B cell (primary cell): ENCODE results near the gene TMEM45A. TPM values are rescaled to one million over a fixed set of nuclear protein-coding genes. Genes with fewer than 3 reads are reported as not detected.

Source experiments
- ATAC-seq: fragments of 200-7000 bp; cut with Tn5 transposase; one replicate; pipeline ENCODE4 v1.10.0; 2021; ENCODE audit warnings: low read depth, mild to moderate bottlenecking, moderate number of reproducible peaks, moderate library complexity
- CTCF ChIA-PET: fragments of 350-600 bp; sonication (Branson Sonifier 250); formaldehyde crosslinking; loops from one replicate; lab custom pipeline; 2021; ENCODE audit warnings: antibody characterized with exemption, inconsistent platforms; lab: Charles Lee
- POLR2A ChIA-PET: fragments of 350-600 bp; sonication (Branson Sonifier 250); formaldehyde crosslinking; loops from one replicate; lab custom pipeline; 2021; ENCODE audit warnings: antibody characterized with exemption; lab: Charles Lee
- DNase-seq: peaks from one replicate; pipeline ENCODE4 v3.0.0; 2013
- H2AFZ ChIP-seq: 2 replicates; pipeline ENCODE4 v1.6.1; 2012; ENCODE audit warnings: mild to moderate bottlenecking, low read depth, low read length; ENCODE audit not compliant: insufficient read depth, poor library complexity, severe bottlenecking
- H3K27ac ChIP-seq, 2 donors: 1 replicate in 1 of 2; 2 replicates in 1 of 2; pipeline ENCODE4 v1.5.1; 2012 to 2013; ENCODE audit warnings: low read length in 2 of 2, mild to moderate bottlenecking in 2 of 2, moderate library complexity in 1 of 2
- H3K27me3 ChIP-seq, 4 experiments: fragments of 200-600 bp in 1 of 4; sonication (generic) in 1 of 4; replicated peaks in 1 of 4; 1 replicate in 2 of 4; 2 replicates in 2 of 4; pipeline versions ENCODE4 v1.6.1 to v1.7.0; 2013 to 2016; ENCODE audit warnings: low read length in 3 of 4, mild to moderate bottlenecking in 2 of 4, mixed read lengths in 1 of 4, moderate library complexity in 1 of 4; ENCODE audit not compliant: insufficient read depth in 4 of 4, control insufficient read depth in 3 of 4; ENCODE audit errors: control extremely low read depth in 1 of 4
- H3K36me3 ChIP-seq, 2 experiments: replicated peaks in 1 of 2; 1 replicate in 1 of 2; 2 replicates in 1 of 2; pipeline versions ENCODE4 v1.6.1 to v1.7.1; 2013; ENCODE audit warnings: low read length in 1 of 2; ENCODE audit not compliant: insufficient read depth in 2 of 2, control insufficient read depth in 1 of 2; ENCODE audit errors: control extremely low read depth in 1 of 2, extremely low read depth in 1 of 2
- H3K4me1 ChIP-seq, 2 donors: fragments of 200-600 bp in 1 of 2; sonication (generic) in 1 of 2; 1 replicate in 1 of 2; 2 replicates in 1 of 2; pipeline versions ENCODE4 v1.5.1 to v1.6.1; 2013 to 2017; ENCODE audit warnings: low read length in 2 of 2; ENCODE audit not compliant: control insufficient read depth in 2 of 2, insufficient read depth in 2 of 2
- H3K4me2 ChIP-seq: replicated peaks from 2 replicates; pipeline ENCODE3; 2012; ENCODE audit warnings: mild to moderate bottlenecking, low read depth, low read length; ENCODE audit not compliant: poor library complexity, severe bottlenecking
- H3K4me3 ChIP-seq, 5 experiments: fragments of 200-600 bp in 1 of 5; sonication (generic) in 1 of 5; 1 replicate in 3 of 5; 2 replicates in 2 of 5; pipeline versions ENCODE4 v1.5.1 to v1.7.0; 2011 to 2016; ENCODE audit warnings: low read length in 4 of 5, mild to moderate bottlenecking in 4 of 5, low read depth in 2 of 5, control low read depth in 1 of 5, moderate library complexity in 1 of 5; ENCODE audit not compliant: insufficient read depth in 1 of 5; ENCODE audit errors: control extremely low read depth in 1 of 5, extremely low read depth in 1 of 5
- H3K79me2 ChIP-seq: fragments of 200-600 bp; sonication (generic); one replicate; pipeline ENCODE4 v1.6.0; 2016; ENCODE audit warnings: low read length; ENCODE audit not compliant: control insufficient read depth, insufficient read depth
- H3K9ac ChIP-seq: fragments of 200-600 bp; sonication (generic); 2 replicates; pipeline ENCODE4 v1.6.1; 2017; ENCODE audit warnings: mild to moderate bottlenecking, low read length, moderate library complexity
- H3K9me3 ChIP-seq, 3 donors: one replicate each; pipeline versions ENCODE4 v1.6.1 to v1.7.1; 2013; ENCODE audit warnings: low read length in 2 of 3; ENCODE audit not compliant: control insufficient read depth in 2 of 3, insufficient read depth in 1 of 3; ENCODE audit errors: control extremely low read depth in 1 of 3
- H4K20me1 ChIP-seq: 2 replicates; pipeline ENCODE4 v1.6.0; 2012; ENCODE audit warnings: mild to moderate bottlenecking, low read length; ENCODE audit not compliant: insufficient read depth, control insufficient read depth, poor library complexity, severe bottlenecking
- H3K27ac Mint-ChIP-seq: one replicate; pipeline ENCODE4 v1.8.0; 2021; ENCODE audit warnings: mixed read lengths
- H3K27me3 Mint-ChIP-seq: one replicate; pipeline ENCODE4 v1.8.0; 2021; ENCODE audit warnings: mixed read lengths
- H3K4me1 Mint-ChIP-seq: one replicate; pipeline ENCODE4 v1.8.0; 2021; ENCODE audit warnings: mixed read lengths
- H3K4me3 Mint-ChIP-seq: one replicate; pipeline ENCODE4 v1.8.0; 2021; ENCODE audit warnings: mixed read lengths
- H3K9me3 Mint-ChIP-seq: one replicate; pipeline ENCODE4 v1.8.0; 2022; ENCODE audit warnings: mixed read lengths; ENCODE audit not compliant: insufficient read depth
- CTCF ChIP-seq: fragments of 200-600 bp; IDR thresholded peaks from one replicate; pipeline ENCODE4 v1.8.0; 2022; ENCODE audit warnings: antibody characterized with exemption, mild to moderate bottlenecking
- EZH2 ChIP-seq: IDR thresholded peaks from 2 replicates; pipeline ENCODE4 v1.6.1; 2012; ENCODE audit warnings: borderline replicate concordance, low read depth, mild to moderate bottlenecking, moderate library complexity, low read length; ENCODE audit not compliant: insufficient read depth, poor library complexity, severe bottlenecking
- WGBS: methylation state at CpG from one replicate; pipeline ENCODE4 v1.1.5; 2013; ENCODE audit warnings: missing lambda C conversion rate; ENCODE audit not compliant: insufficient coverage; 5-methylcytosine and 5-hydroxymethylcytosine counted together
- intact Hi-C: fragments of 100-400 bp; cut with micrococcal nuclease; formaldehyde crosslinking; loops from one replicate; pipeline ENCODE4 v1.10.0; 2022
- polyA plus RNA-seq: library from polyadenylated mRNA; depleted of rRNA; stranded (reverse); fragments of >200 nt; gene quantifications from 2 replicates; pipeline ENCODE4 v1.2.3, GENCODE V29; 2012
- total RNA-seq, 2 donors: library from RNA; stranded (reverse); fragments of 120-200 nt in 1 of 2; gene quantifications; 1 replicate in 1 of 2; 2 replicates in 1 of 2; pipeline versions ENCODE4 v1.2.3 to v1.2.4, GENCODE V29; 2013 to 2022

Gene TMEM45A
- total and polyA plus RNA-seq, 2 donors (not counting 1 experiment from before 2014, with no cell fraction given): 0.20 TPM; not detected in 1

DNA sequence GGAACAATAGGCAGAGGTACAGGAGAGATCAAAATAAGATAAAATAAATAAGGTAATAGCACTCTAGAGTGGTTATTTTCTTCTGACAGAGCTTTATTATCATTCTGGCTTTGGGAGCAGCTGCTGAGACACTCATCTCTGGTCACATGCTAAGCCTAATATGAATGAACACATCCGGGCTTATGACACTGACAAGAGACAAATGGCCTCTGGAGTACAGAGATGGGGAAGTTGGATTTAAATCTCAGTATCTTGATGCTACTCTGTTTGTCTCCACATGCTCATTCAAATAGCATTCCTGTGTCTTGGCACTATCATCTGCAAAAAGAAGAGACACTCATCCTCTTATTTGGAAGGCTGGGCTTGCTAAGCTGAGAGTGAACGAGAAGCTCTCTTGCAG lies 55.6 kb downstream of the TMEM45A start:
- Mint-ChIP-seq H3K9me3 (no peaks in the 10 kb centered on the region), H3K4me1 (no peaks in the 10 kb centered on the region), H3K4me3 (no peak overlapping the region), H3K27ac (no peak overlapping the region), H3K27me3 (peaks cover 26% of the 10 kb centered on the region)
- CTCF ChIA-PET: no interaction called here
- no peak for DNase-seq
- Histone ChIP-seq H3K9ac (no peak overlapping the region), H3K4me2 (no peak overlapping the region), H3K27me3 (peaks cover 0 to 4% (median 4%) of the 10 kb centered on the region in 4 experiments), H2AFZ (no peak overlapping the region), H4K20me1 (no peaks in the 10 kb centered on the region), H3K9me3 (peaks cover 0 to 1% (median 0%) of the 10 kb centered on the region in 3 donors), H3K79me2 (no peaks in the 10 kb centered on the region), H3K36me3 (no peaks in the 10 kb centered on the region), H3K4me3 (no peak overlapping the region), H3K4me1 (no peaks in the 10 kb centered on the region), H3K27ac (no peak overlapping the region)
- intact Hi-C loops: no loop called here
- POLR2A ChIA-PET: no interaction called here
- TF ChIP-seq CTCF: no peak
- TF ChIP-seq EZH2: no peak
- WGBS: 33% methylated on average over 1 of the region's 2 CpGs
- ATAC-seq: no peak

DNA sequence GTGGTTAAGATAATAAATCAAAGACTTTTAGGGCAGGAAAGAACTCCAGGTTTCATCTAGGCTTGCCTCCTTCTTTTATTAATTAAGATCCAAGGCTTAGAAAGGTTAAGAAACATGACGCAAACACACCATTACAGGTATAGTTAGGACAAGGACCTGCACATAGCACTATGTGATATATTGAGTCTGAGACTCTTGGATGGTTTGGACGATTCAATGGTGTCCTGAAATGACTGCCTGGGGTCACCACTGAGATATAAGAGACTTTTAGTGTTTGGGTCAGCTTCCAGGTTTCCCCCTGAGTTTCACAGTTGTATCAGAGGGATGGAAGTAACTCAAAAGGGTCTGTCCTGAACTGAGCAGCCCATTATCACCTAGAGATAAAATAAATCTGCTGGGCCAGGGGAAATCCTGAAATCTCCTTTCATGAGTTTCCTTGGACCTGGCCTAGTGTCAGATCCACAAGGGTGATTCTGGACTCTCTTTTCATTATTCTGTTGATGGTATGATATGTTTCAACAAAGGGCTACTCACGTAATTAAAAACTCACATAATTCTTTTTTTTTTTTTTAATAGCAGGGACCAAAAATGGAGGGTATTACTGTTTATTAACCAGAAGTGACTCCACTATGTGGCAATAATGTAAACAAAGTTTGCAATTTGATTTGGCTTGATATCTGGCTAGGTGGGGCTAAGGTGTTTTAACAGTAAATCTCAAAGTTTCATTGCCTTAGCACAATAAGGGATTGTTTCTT lies 61.4 kb downstream of the TMEM45A start:
- WGBS: 75% methylated on average over 1 of the region's 3 CpGs
- Histone ChIP-seq H3K36me3 (no peaks in the 10 kb centered on the region), H3K9me3 (peaks cover 0 to 1% (median 0%) of the 10 kb centered on the region in 3 donors), H3K4me3 (no peak overlapping the region), H4K20me1 (no peaks in the 10 kb centered on the region), H3K27me3 (no peaks in the 10 kb centered on the region), H3K79me2 (no peaks in the 10 kb centered on the region), H3K4me2 (no peak overlapping the region), H3K9ac (no peak overlapping the region), H3K27ac (no peak overlapping the region), H3K4me1 (no peaks in the 10 kb centered on the region), H2AFZ (no peak overlapping the region)
- ATAC-seq: no peak
- no peak for TF ChIP-seq EZH2
- no peak for TF ChIP-seq CTCF
- ChIA-PET POLR2A (no interaction called here), CTCF (no interaction called here)
- Mint-ChIP-seq H3K4me3 (no peak overlapping the region), H3K27ac (no peak overlapping the region), H3K9me3 (no peaks in the 10 kb centered on the region), H3K4me1 (no peaks in the 10 kb centered on the region), H3K27me3 (peaks cover 3% of the 10 kb centered on the region)
- intact Hi-C loops: no loop called here
- DNase-seq: no peak
